GM19467 (cell line): Measurements from ENCODE around the gene LMBR1L.

Experiments
- ATAC-seq: cut with Tn5 transposase; IDR thresholded peaks from one replicate; pipeline ENCODE4 v1.9.1; 2021; ENCODE audit warnings: mild to moderate bottlenecking, moderate library complexity; ENCODE audit not compliant: unreplicated experiment

LMBR1L gene

GRCh38 chr12:49055092-49055491 is 55.6 kb downstream of the LMBR1L start:
- no peak for ATAC-seq

GRCh38 chr12:49054524-49054923 is 56.1 kb downstream of the LMBR1L start:
- no peak for ATAC-seq

- ATAC-seq: no peak
These were observed 56.6 kb downstream of the LMBR1L start for GRCh38 chr12:49054096-49054495.

- ATAC-seq: no peak
These were observed 58.0 kb downstream of the LMBR1L start for GRCh38 chr12:49052451-49053208.

DNA sequence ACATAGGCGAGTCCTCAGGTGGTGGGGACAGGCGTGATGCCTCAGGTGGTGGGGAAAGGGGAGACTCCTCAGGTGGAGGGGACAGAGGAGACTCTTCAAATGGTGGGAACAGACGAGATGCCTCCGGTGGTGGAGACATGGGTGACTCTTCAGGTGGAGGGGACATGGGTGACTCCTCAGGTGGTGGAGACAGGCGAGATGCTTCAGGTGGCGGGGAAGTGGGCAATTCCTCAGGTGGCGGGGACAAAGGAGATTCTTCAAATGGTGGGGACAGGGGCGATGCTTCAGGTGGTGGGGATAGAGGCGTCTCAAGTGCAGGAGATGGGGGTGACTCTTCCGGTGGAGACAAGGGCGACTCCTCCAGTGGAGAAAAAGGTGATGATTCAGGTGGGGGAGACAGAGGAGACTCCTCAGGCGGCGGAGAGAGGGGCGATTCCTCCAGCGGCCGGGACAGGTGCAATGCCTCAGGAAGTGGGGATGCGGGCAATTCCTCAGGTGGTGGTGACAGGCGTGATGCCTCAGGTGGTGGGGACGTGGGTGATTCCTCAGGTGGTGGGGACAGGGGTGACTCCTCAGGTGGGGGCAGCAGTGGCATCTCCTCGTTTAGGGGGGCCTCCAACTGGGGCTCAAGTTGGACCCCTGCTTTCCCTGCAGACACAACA is 58.7 kb downstream of the LMBR1L start:
- no peak for ATAC-seq

DNA sequence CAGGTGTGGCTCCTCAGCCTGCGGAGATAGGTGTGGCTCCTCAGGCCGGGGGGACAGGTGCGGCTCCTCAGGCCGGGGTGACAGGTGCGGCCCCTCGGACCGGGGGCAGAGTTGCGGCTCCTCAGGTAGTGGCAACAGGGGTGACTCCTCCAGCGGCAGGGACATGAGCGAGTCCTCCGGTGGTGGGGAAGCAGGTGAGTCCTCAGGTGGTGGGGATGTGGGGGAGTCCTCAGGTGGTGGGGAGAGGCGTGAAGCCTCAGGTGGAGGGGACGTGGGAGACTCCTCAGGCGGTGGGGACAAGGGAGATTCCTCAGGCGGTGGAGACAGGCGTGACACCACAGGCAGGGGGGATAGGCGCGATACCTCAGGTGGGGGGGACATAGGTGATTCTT is 59.3 kb downstream of the LMBR1L start:
- no peak for ATAC-seq

- no peak for ATAC-seq
These were observed 59.9 kb downstream of the LMBR1L start for GRCh38 chr12:49050507-49051372.

DNA sequence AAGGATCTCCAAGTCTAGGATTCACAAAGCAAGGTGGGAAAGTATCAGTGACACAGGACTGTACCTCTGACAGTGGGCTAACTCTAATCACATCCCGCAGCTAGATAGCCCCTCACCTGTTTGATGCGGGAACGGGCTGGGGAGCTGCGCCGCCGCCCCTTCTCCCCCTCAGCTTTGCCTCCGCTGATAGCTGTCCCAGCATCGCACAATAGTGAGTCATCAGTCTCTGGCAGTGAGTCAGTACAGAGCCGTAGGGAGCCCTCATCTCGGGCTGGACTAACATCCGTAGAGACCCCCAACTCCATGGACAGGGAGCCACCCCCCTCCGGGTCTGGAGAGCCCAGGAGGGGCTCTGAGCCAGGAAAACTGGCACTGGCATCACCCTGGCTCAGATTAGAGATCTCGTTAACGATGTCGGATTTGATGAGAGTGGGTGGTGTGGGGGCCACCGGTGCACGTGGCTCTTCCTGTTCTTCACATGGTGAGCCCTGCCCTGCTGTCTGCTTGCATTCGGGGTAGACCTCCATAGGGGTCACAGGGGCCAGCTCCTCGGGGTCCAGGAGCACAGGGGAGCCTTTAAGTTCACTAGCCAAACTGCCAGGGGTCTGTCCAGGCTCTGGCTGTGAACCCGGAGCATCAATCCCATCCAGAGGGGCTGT is 61.0 kb downstream of the LMBR1L start:
- ATAC-seq: no peak

DNA sequence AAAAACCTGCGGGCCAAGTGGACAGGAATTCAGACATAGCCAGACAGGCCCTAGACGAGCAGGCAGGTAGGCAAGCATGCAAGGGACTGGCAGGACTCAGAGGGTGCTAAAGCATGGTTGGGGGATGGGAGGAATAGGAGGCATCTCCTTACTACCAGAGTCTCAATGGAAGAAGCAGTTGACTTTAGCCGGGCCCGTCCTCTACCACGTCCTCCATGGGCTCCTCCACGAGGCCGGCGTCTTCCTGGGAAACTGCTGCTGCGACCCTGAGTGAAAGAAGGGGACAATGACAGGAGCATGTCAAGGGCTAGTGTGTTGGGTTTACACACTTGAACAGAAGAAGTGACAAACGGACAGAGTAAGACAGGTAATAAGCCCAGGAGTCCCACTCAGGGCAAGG is 61.7 kb downstream of the LMBR1L start:
- no peak for ATAC-seq
